Astrocyte (in vitro differentiated cells and primary cell): ENCODE data around the gene CHRNA4. TPM values are rescaled to one million over a fixed set of nuclear protein-coding genes. Genes with fewer than 3 reads are reported as not detected.

Experiments
- DNase-seq: peaks from one replicate; pipeline ENCODE4 v3.0.0-alpha.2; 2010; ENCODE audit warnings: low read depth
- FAIRE-seq: peaks from 2 replicates; lab custom pipeline; 2011; peaks lifted over from hg19 to GRCh38; lab: Jason Lieb, UNC
- H2AFZ ChIP-seq: 2 replicates; pipeline ENCODE4 v1.6.0; 2012; ENCODE audit warnings: low read depth, low read length, inconsistent platforms
- H3K27ac ChIP-seq: 2 replicates; pipeline ENCODE4 v1.5.1; 2011; ENCODE audit warnings: low read depth, low read length, inconsistent platforms
- H3K27me3 ChIP-seq: 2 replicates; pipeline ENCODE4 v1.6.0; 2011; ENCODE audit warnings: low read length, inconsistent platforms; ENCODE audit not compliant: insufficient read depth
- H3K36me3 ChIP-seq: 2 replicates; pipeline ENCODE4 v1.5.1; 2011; ENCODE audit warnings: low read length, inconsistent platforms; ENCODE audit not compliant: insufficient read depth
- H3K4me1 ChIP-seq: 2 replicates; pipeline ENCODE4 v1.5.1; 2011; ENCODE audit warnings: low read length, inconsistent platforms; ENCODE audit not compliant: insufficient read depth
- H3K4me2 ChIP-seq: 2 replicates; pipeline ENCODE4 v1.6.0; 2012; ENCODE audit warnings: low read length, inconsistent platforms
- H3K4me3 ChIP-seq: 2 replicates; pipeline ENCODE4 v1.5.1; 2011; ENCODE audit warnings: low read depth, mild to moderate bottlenecking, low read length, inconsistent platforms; ENCODE audit not compliant: insufficient read depth
- H3K79me2 ChIP-seq: 2 replicates; pipeline ENCODE4 v1.6.0; 2012; ENCODE audit warnings: mild to moderate bottlenecking, low read length, inconsistent platforms; ENCODE audit not compliant: insufficient read depth
- H3K9ac ChIP-seq: 2 replicates; pipeline ENCODE4 v1.6.0; 2012; ENCODE audit warnings: mild to moderate bottlenecking, low read length, inconsistent platforms
- H3K9me3 ChIP-seq: 2 replicates; pipeline ENCODE4 v1.5.1; 2012; ENCODE audit warnings: low read depth, mild to moderate bottlenecking, low read length, inconsistent platforms; ENCODE audit not compliant: insufficient read depth
- H4K20me1 ChIP-seq: 2 replicates; pipeline ENCODE4 v1.6.0; 2012; ENCODE audit warnings: low read length, inconsistent platforms; ENCODE audit not compliant: insufficient read depth
- H3K27ac Mint-ChIP-seq: one replicate; pipeline ENCODE4 v1.8.0; 2021; ENCODE audit warnings: mild to moderate bottlenecking, mixed read lengths; ENCODE audit not compliant: unreplicated experiment
- H3K27me3 Mint-ChIP-seq: one replicate; pipeline ENCODE4 v1.8.0; 2021; ENCODE audit warnings: low read depth, mixed read lengths; ENCODE audit not compliant: unreplicated experiment
- H3K36me3 Mint-ChIP-seq: one replicate; pipeline ENCODE4 v1.8.0; 2021; ENCODE audit warnings: low read depth, mixed read lengths; ENCODE audit not compliant: unreplicated experiment
- H3K4me1 Mint-ChIP-seq: one replicate; pipeline ENCODE4 v1.8.0; 2021; ENCODE audit warnings: low read depth, mixed read lengths; ENCODE audit not compliant: unreplicated experiment
- H3K4me3 Mint-ChIP-seq: one replicate; pipeline ENCODE4 v1.8.0; 2021; ENCODE audit warnings: mild to moderate bottlenecking, moderate library complexity, mixed read lengths; ENCODE audit not compliant: unreplicated experiment
- H3K9me3 Mint-ChIP-seq: one replicate; pipeline ENCODE4 v1.8.0; 2021; ENCODE audit warnings: mild to moderate bottlenecking, mixed read lengths; ENCODE audit not compliant: unreplicated experiment
- EZH2 ChIP-seq: IDR thresholded peaks from 2 replicates; pipeline ENCODE4 v1.6.1; 2012; ENCODE audit warnings: mild to moderate bottlenecking, low read length, inconsistent platforms; ENCODE audit not compliant: insufficient read depth
- total RNA-seq: library from RNA; stranded (reverse); gene quantifications from 2 replicates; pipeline ENCODE4 v1.2.1, GENCODE V29; 2021
- TF ChIP-seq, protein P1 (sequence below): IDR thresholded peaks from 2 replicates; pipeline ENCODE4 v1.5.1; 2011; ENCODE audit warnings: low read depth, mild to moderate bottlenecking, inconsistent platforms, low read length, moderate library complexity; ENCODE audit not compliant: insufficient read depth

CHRNA4 gene
- total RNA-seq, 1 donor from 2014 or later = 1.8 TPM

- FAIRE-seq (no peak), DNase-seq (no peak)
- no peaks in the 10 kb centered on the region for H3K36me3 ChIP-seq
- H4K20me1 ChIP-seq = peaks cover 3% of the 10 kb centered on the region
- Mint-ChIP-seq H3K9me3 (no peaks in the 10 kb centered on the region), H3K27me3 (peaks cover 9% of the 10 kb centered on the region), H3K36me3 (no peaks in the 10 kb centered on the region), H3K4me1 (peaks cover 3% of the 10 kb centered on the region), H3K4me3 (no peak overlapping the region), H3K27ac (no peak overlapping the region)
- H3K9me3 ChIP-seq = no peaks in the 10 kb centered on the region
- H2AFZ ChIP-seq = no peak overlapping the region
- no peaks in the 10 kb centered on the region for H3K79me2 ChIP-seq
- no peak overlapping the region for H3K4me3 ChIP-seq
- no peak overlapping the region for H3K9ac ChIP-seq
- no peak overlapping the region for H3K4me2 ChIP-seq
- H3K27me3 ChIP-seq = no peaks in the 10 kb centered on the region
- no peak for TF ChIP-seq EZH2
- TF ChIP-seq, protein P1, sequence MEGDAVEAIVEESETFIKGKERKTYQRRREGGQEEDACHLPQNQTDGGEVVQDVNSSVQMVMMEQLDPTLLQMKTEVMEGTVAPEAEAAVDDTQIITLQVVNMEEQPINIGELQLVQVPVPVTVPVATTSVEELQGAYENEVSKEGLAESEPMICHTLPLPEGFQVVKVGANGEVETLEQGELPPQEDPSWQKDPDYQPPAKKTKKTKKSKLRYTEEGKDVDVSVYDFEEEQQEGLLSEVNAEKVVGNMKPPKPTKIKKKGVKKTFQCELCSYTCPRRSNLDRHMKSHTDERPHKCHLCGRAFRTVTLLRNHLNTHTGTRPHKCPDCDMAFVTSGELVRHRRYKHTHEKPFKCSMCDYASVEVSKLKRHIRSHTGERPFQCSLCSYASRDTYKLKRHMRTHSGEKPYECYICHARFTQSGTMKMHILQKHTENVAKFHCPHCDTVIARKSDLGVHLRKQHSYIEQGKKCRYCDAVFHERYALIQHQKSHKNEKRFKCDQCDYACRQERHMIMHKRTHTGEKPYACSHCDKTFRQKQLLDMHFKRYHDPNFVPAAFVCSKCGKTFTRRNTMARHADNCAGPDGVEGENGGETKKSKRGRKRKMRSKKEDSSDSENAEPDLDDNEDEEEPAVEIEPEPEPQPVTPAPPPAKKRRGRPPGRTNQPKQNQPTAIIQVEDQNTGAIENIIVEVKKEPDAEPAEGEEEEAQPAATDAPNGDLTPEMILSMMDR = no peak
- no peaks in the 10 kb centered on the region for H3K4me1 ChIP-seq
- H3K27ac ChIP-seq = no peak overlapping the region
Observed at GRCh38 chr20:63314566-63315239, 46.4 kb downstream of the CHRNA4 start.

DNA sequence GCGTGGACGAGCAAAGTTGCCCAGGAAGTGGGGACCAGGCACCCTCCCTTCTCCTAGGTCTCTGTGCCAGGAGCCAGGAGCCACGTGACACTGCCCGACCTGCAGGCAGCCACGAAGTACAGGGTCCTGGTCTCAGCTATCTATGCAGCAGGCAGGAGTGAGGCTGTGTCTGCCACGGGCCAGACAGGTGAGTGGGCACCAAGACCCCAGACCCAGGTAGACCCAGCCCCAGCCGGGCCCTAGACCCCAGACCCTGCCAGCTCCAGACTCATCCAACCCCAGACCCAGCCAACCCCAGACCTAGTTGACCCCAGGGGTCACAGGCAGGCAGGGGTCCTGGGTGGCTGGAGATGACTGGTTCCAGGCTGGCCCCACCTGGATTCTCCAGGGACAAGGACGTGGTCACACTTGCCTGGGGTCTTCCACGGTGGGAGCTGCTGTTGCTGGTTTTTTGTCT lies 47.1 kb downstream of the CHRNA4 start:
- H3K9ac ChIP-seq = no peak overlapping the region
- H2AFZ ChIP-seq = no peak overlapping the region
- no peaks in the 10 kb centered on the region for H3K9me3 ChIP-seq
- H3K4me1 ChIP-seq = no peaks in the 10 kb centered on the region
- no peaks in the 10 kb centered on the region for H3K36me3 Mint-ChIP-seq
- H4K20me1 ChIP-seq = peaks cover 5% of the 10 kb centered on the region
- H3K36me3 ChIP-seq = no peaks in the 10 kb centered on the region
- H3K27ac Mint-ChIP-seq = no peak overlapping the region
- H3K4me3 ChIP-seq = no peak overlapping the region
- H3K27me3 ChIP-seq = no peaks in the 10 kb centered on the region
- H3K4me2 ChIP-seq = no peak overlapping the region
- H3K79me2 ChIP-seq = no peaks in the 10 kb centered on the region
- DNase-seq (no peak), FAIRE-seq (no peak)
- no peaks in the 10 kb centered on the region for H3K9me3 Mint-ChIP-seq
- H3K27me3 Mint-ChIP-seq = peaks cover 8% of the 10 kb centered on the region
- H3K4me3 Mint-ChIP-seq = no peak overlapping the region
- H3K4me1 Mint-ChIP-seq = peaks cover 3% of the 10 kb centered on the region
- TF ChIP-seq, protein P1 = no peak
- no peak for TF ChIP-seq EZH2
- H3K27ac ChIP-seq = no peak overlapping the region

- Histone ChIP-seq H3K4me2 (no peak overlapping the region), H3K9ac (no peak overlapping the region), H2AFZ (no peak overlapping the region), H3K36me3 (no peaks in the 10 kb centered on the region), H3K9me3 (no peaks in the 10 kb centered on the region), H3K27me3 (peaks cover 2% of the 10 kb centered on the region), H3K4me1 (no peaks in the 10 kb centered on the region), H4K20me1 (peaks cover 5% of the 10 kb centered on the region), H3K4me3 (no peak overlapping the region), H3K27ac (no peak overlapping the region), H3K79me2 (no peaks in the 10 kb centered on the region)
- Mint-ChIP-seq H3K36me3 (no peaks in the 10 kb centered on the region), H3K4me3 (no peak overlapping the region), H3K27me3 (peaks cover 8% of the 10 kb centered on the region), H3K27ac (no peak overlapping the region), H3K9me3 (no peaks in the 10 kb centered on the region), H3K4me1 (peaks cover 3% of the 10 kb centered on the region)
- no peak for FAIRE-seq
- DNase-seq = no peak
- TF ChIP-seq EZH2 = no peak
- TF ChIP-seq, protein P1 = no peak
Observed at GRCh38 chr20:63313349-63314014, 47.7 kb downstream of the CHRNA4 start.
